AG10803 (cell line): ENCODE data around the gene USP38.

ENCODE experiments used
- DNase-seq: peaks from one replicate; pipeline ENCODE4 v3.0.0; 2010; ENCODE audit warnings: low read depth
- H3K4me3 ChIP-seq: 2 replicates; pipeline ENCODE4 v1.5.1; 2011; ENCODE audit warnings: mild to moderate bottlenecking, low read length, control low read depth
- TF ChIP-seq, protein P1 (sequence below): conservative IDR thresholded peaks from 2 replicates; pipeline ENCODE4 v1.5.1; 2011; ENCODE audit warnings: mild to moderate bottlenecking, low read length, control low read depth, inconsistent platforms

The USP38 gene

DNA sequence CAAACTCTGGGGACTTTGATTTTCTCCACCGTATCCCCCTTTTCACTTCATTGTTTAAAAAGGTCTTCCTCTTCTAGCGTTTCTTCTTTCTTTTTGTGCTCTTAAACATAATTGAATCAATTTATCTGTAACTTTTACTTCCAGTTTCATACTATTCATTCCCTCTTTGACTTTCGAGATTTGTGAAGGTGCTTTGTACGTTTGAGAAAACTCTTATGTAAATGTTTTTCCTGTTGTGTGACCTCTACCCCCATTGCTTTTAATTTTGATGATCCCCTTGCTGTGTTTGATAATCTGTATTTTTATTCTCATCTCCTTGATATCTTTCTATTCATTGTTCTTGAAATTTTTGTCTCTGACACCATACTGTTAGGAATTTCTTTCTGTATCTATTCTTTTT lies 4.8 kb downstream of the USP38 start:
- TF ChIP-seq, protein P1, sequence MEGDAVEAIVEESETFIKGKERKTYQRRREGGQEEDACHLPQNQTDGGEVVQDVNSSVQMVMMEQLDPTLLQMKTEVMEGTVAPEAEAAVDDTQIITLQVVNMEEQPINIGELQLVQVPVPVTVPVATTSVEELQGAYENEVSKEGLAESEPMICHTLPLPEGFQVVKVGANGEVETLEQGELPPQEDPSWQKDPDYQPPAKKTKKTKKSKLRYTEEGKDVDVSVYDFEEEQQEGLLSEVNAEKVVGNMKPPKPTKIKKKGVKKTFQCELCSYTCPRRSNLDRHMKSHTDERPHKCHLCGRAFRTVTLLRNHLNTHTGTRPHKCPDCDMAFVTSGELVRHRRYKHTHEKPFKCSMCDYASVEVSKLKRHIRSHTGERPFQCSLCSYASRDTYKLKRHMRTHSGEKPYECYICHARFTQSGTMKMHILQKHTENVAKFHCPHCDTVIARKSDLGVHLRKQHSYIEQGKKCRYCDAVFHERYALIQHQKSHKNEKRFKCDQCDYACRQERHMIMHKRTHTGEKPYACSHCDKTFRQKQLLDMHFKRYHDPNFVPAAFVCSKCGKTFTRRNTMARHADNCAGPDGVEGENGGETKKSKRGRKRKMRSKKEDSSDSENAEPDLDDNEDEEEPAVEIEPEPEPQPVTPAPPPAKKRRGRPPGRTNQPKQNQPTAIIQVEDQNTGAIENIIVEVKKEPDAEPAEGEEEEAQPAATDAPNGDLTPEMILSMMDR: no peak
- no peak for DNase-seq
- H3K4me3 ChIP-seq: no peak overlapping the region

DNA sequence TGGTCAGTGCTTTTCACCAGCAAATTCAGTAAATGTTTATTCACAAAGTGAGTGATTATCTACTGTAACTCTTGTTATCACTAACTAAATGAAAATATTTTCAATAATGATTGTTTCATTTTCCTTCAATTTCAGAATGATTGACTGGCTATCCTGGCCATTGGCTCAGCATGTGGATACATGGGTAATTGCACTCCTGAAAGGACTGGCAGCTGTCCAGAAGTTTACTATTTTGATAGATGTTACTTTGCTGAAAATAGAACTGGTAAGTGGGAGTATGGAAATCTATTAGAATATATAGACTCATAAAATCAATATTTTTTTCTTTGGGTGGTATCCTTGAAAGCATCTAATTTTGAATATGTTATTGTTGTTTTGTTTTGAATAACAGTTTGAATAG lies 10.9 kb downstream of the USP38 start:
- DNase-seq: no peak
- no peak overlapping the region for H3K4me3 ChIP-seq
- TF ChIP-seq, protein P1: no peak

DNA sequence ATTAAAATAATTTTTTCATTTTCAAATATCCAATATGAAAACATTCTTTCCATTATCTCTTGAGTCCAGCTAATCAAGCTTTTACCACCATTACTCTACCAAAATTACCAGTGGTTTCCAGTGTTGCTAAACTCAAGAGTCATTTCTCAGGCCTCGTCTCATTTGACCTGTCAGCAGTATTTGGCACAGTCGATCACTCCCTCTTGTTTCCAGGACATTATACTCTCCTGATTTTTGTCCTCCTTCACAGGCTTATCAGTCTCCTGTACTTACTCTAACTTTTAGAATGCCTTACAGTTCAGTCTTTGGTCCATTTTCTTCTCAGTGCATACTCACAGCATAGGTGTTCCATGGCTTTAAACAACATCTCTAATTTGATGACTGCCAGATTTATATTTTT lies 11.6 kb downstream of the USP38 start:
- no peak for DNase-seq
- no peak overlapping the region for H3K4me3 ChIP-seq
- TF ChIP-seq, protein P1: no peak

DNA sequence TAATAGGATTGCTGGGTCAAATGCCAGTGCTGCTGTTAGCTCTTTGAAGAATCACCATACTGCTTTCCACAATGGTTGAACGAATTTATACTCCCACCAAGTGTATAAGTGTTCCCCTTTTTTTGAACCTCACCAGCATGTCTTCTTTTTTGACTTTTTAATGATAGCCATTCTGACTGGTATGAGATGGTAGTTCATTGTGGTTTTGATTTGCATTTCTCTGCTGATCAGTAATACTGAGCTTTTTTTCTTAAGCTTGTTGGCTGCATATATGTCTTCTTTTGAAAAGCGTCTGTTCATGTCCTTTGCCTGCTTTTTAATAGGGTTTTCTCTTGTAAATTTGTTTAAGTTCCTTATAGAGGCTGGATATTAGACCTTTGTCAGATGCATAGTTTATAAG lies 14.8 kb downstream of the USP38 start:
- TF ChIP-seq, protein P1: no peak
- no peak for DNase-seq
- H3K4me3 ChIP-seq: no peak overlapping the region

DNA sequence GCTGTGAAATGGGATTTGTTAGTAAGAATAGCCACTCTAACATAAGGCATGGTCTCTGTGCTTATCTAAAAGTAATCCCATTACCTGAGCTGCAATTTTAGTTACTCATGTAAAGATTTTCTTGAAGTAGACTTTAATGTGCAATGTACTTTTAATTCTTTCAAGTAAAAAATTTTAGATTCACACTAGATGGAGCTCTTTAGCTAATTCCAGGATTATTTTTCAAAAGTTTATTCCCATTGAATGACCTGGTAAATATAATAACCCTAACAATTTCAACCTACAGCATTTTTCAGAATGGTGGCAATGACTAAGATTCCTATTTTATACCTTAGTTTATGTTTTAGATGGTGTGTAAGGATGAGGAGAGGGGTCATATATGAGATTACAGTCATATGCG lies 18.1 kb downstream of the USP38 start:
- no peak for DNase-seq
- TF ChIP-seq, protein P1: peak; percentile 46

DNA sequence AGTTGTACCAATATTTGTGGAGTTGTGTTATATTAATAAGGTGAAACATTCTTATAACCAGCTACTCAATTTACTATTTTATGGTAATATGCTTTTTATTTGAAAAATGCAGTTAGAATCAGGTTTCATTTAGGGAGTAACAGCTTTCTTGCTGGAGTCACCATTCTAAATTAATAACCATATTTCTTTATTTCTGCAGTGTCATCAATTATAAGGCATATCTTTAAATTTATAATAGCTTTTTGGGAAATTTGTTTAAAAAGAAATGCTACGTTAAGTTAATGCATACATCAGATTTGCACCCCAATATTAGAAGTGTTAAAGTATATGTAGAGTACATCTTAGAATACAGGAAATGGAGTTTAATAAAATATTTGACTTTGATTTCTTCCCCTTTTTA lies 18.9 kb downstream of the USP38 start:
- DNase-seq: no peak
- H3K4me3 ChIP-seq: no peak overlapping the region
- TF ChIP-seq, protein P1: no peak

More for the DNA sequence above, 18.1 kb downstream of the USP38 start:
- H3K4me3 ChIP-seq: no peak overlapping the region

DNA sequence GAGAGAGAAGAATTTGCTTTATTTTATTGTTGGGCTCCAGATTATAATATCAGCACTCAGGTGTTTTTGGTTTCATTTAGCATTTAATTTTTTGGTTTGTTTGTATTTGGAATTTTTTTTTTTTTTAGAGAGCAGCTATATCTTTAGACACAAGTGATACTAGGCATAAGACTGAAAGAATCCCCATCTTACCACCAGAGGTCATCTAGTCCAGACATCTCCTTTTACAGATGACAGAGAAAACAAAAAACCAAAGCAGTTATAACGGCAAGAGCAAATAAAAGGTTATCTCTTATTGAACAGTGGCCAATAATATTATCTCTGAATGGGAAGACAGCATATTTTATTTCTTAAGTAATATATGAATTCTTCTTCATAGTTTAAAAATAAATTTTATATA lies 22.8 kb downstream of the USP38 start:
- no peak overlapping the region for H3K4me3 ChIP-seq
- DNase-seq: peak; percentile 35
- TF ChIP-seq, protein P1: peak; percentile 58
